K562 (cell line): ENCODE results near the gene COL1A2. TPM values are rescaled to one million over a fixed set of nuclear protein-coding genes. Genes with fewer than 3 reads are reported as not detected.

Experiments
- ATAC-seq: fragments of 200-7000 bp; cut with Tn5 transposase; 3 replicates; pipeline ENCODE4 v1.9.1; 2020; ENCODE audit warnings: moderate library complexity
- BruUV-seq: library from RNA; stranded (reverse); fragments of 400-500 nt; replicated peaks from 2 replicates; lab custom pipeline; 2021; lab: Mats Ljungman, UMichigan
- CTCF ChIA-PET: fragments of 300-600 bp; formaldehyde crosslinking; extraction: SDS; loops from one replicate; lab custom pipeline; 2021; ENCODE audit warnings: low intra/inter-chr PET ratio; lab: Yijun Ruan, JAX
- POLR2A ChIA-PET: fragments of 300-600, 350-650 bp; sonication (Branson Sonifier 250); formaldehyde crosslinking; extraction: SDS; loops from one replicate; lab custom pipeline; 2021; ENCODE audit warnings: antibody characterized with exemption, inconsistent platforms; lab: Yijun Ruan, JAX
- DNase-seq, 4 experiments: peaks; one replicate each; pipeline versions ENCODE4 v3.0.0 to v3.0.0-alpha.2; 2011 to 2018; ENCODE audit warnings: low spot score in 3 of 4, mixed read lengths in 3 of 4; ENCODE audit errors: extremely low read depth in 1 of 4
- FAIRE-seq: peaks from 2 replicates; lab custom pipeline; 2011; peaks lifted over from hg19 to GRCh38; lab: Jason Lieb, UNC
- H2AFZ ChIP-seq: 2 replicates; pipeline ENCODE4 v1.6.0; 2011; ENCODE audit warnings: low read depth, low read length, control low read depth, inconsistent platforms
- H3K27ac ChIP-seq: fragments of 200-600 bp; 3 replicates; pipeline ENCODE4 v1.8.0; 2011; ENCODE audit warnings: low read depth, mild to moderate bottlenecking, control low read depth, inconsistent platforms, low read length, moderate library complexity, mixed read lengths; ENCODE audit errors: extremely low read depth
- H3K27me3 ChIP-seq, 2 experiments: fragments of 300-600 bp in 1 of 2; 2 replicates in 1 of 2; 3 replicates in 1 of 2; pipeline versions ENCODE4 v1.6.0 to v1.8.0; 2011; ENCODE audit warnings: inconsistent platforms in 2 of 2, low read length in 2 of 2, mild to moderate bottlenecking in 1 of 2, mixed read lengths in 1 of 2, moderate library complexity in 1 of 2; ENCODE audit not compliant: control insufficient read depth in 2 of 2, insufficient read depth in 2 of 2
- H3K36me3 ChIP-seq: fragments of 300-600 bp; 3 replicates; pipeline ENCODE4 v1.8.0; 2011; ENCODE audit warnings: mild to moderate bottlenecking, low read length, inconsistent platforms; ENCODE audit not compliant: control insufficient read depth, insufficient read depth
- H3K4me1 ChIP-seq, 2 experiments: fragments of 200-600 bp in 1 of 2; replicated peaks in 1 of 2; 2 replicates in 1 of 2; 3 replicates in 1 of 2; pipeline versions ENCODE4 v1.5.1 to v1.8.0; 2011; ENCODE audit warnings: inconsistent platforms in 2 of 2, low read length in 2 of 2, mild to moderate bottlenecking in 1 of 2, mixed read lengths in 1 of 2, moderate library complexity in 1 of 2; ENCODE audit not compliant: control insufficient read depth in 2 of 2, insufficient read depth in 2 of 2
- H3K4me2 ChIP-seq: 2 replicates; pipeline ENCODE4 v1.6.1; 2011; ENCODE audit warnings: low read length, control low read depth, inconsistent platforms, mixed read lengths; ENCODE audit not compliant: insufficient read depth
- H3K4me3 ChIP-seq: fragments of 200-600 bp; sonication (generic), shearing (Covaris generic); 2 replicates; pipeline ENCODE4 v1.5.1; 2016; ENCODE audit warnings: control low read depth, inconsistent platforms
- H3K79me2 ChIP-seq: fragments of 200-600 bp; 3 replicates; pipeline ENCODE4 v1.8.0; 2011; ENCODE audit warnings: low read length, inconsistent platforms; ENCODE audit not compliant: control insufficient read depth, insufficient read depth
- H3K9ac ChIP-seq, 2 experiments: 2 replicates each; pipeline versions ENCODE4 v1.6.0 to v1.6.1; 2011; ENCODE audit warnings: low read depth in 2 of 2, low read length in 2 of 2, control low read depth in 1 of 2, inconsistent platforms in 1 of 2, mild to moderate bottlenecking in 1 of 2, mixed read lengths in 1 of 2; ENCODE audit not compliant: insufficient read depth in 1 of 2
- H3K9me1 ChIP-seq: one replicate; pipeline ENCODE4 v1.6.0; 2011; ENCODE audit warnings: inconsistent platforms, mild to moderate bottlenecking, low read length, moderate library complexity; ENCODE audit not compliant: control insufficient read depth, insufficient read depth
- H3K9me3 ChIP-seq: replicated peaks from 2 replicates; pipeline ENCODE4 v1.5.1; 2011; ENCODE audit warnings: low read depth, low read length, inconsistent platforms; ENCODE audit not compliant: control insufficient read depth, insufficient read depth
- H4K20me1 ChIP-seq: replicated peaks from 2 replicates; pipeline ENCODE4 v1.6.1; 2011; ENCODE audit warnings: low read length, inconsistent platforms, mixed read lengths; ENCODE audit not compliant: control insufficient read depth, insufficient read depth
- C11orf30 ChIP-seq: fragments of 450-650 bp; IDR thresholded peaks from 2 replicates; pipeline ENCODE4 v1.6.1; 2016; ENCODE audit warnings: low read depth, mild to moderate bottlenecking
- MAFG ChIP-seq: fragments of 450-650 bp; conservative IDR thresholded peaks from 2 replicates; pipeline ENCODE4 v1.6.1; 2016; ENCODE audit warnings: missing genetic modification characterization, missing compliant biosample characterization
- MEF2D ChIP-seq: conservative IDR thresholded peaks from 2 replicates; pipeline ENCODE4 v1.6.1; 2016; ENCODE audit warnings: low read depth, missing genetic modification characterization, missing compliant biosample characterization
- NFE2 ChIP-seq: IDR thresholded peaks from 2 replicates; pipeline ENCODE4 v1.6.1; 2014; ENCODE audit warnings: antibody characterized with exemption, low read depth
- SOX6 ChIP-seq: fragments of 450-650 bp; IDR thresholded peaks from 2 replicates; pipeline ENCODE4 v1.6.1; 2014; ENCODE audit warnings: mild to moderate bottlenecking
- ZNF316 ChIP-seq: fragments of 450-650 bp; IDR thresholded peaks from 2 replicates; pipeline ENCODE4 v1.6.1; 2016
- ZNF75A ChIP-seq: fragments of 450-650 bp; formaldehyde crosslinking; IDR thresholded peaks from 2 replicates; pipeline ENCODE4 v1.4.0; 2020; ENCODE audit warnings: mild to moderate bottlenecking
- in situ Hi-C: fragments of 300-500 bp; cut with MboI; formaldehyde crosslinking; loops from 4 replicates; pipeline ENCODE4 v1.15.0; 2018; ENCODE audit warnings: inconsistent platforms, mixed read lengths
- intact Hi-C: fragments of 100-400 bp; cut with micrococcal nuclease; formaldehyde crosslinking; loops from 2 replicates; pipeline ENCODE4 v1.14.2; 2022
- polyA plus RNA-seq, 8 experiments: library from polyadenylated mRNA; depleted of rRNA in 4 of 8; stranded (reverse) in 5 of 8; unstranded in 3 of 8; fragments of >200 nt; fragmentation: Nextera tagmentation in 2 of 8; fragmentation: Illumina TruSeq in 1 of 8; extraction: Ambion mirVana in 2 of 8; extraction: Trizol in 1 of 8; gene quantifications; 2 replicates each; pipeline versions ENCODE4 v1.2.1 to v1.2.3, GENCODE V29; 2011 to 2014; ENCODE audit warnings: inconsistent platforms in 1 of 8, missing spikeins in 1 of 8
- total RNA-seq, 7 experiments: library from RNA; depleted of rRNA in 6 of 7; stranded (reverse); fragments of >200 nt in 6 of 7; fragmentation: Illumina TruSeq in 2 of 7; extraction: Trizol in 2 of 7; gene quantifications; 2 replicates each; pipeline versions ENCODE4 v1.2.1 to v1.2.3, GENCODE V29; 2011 to 2021; ENCODE audit warnings: low replicate concordance in 1 of 7
- TF ChIP-seq, protein P1 (sequence below): fragments of 200-800 bp; sonication (Bioruptor generic); IDR thresholded peaks from 2 replicates; pipeline ENCODE4 v1.6.1; 2017; ENCODE audit warnings: missing genetic modification characterization, missing compliant biosample characterization

Gene COL1A2
- total and polyA plus RNA-seq, 9 of the 15 experiments (the other 6 are each of a cell fraction or from before 2014, with no cell fraction given), result 0.94 to 11.6 (median 1.7) TPM

DNA sequence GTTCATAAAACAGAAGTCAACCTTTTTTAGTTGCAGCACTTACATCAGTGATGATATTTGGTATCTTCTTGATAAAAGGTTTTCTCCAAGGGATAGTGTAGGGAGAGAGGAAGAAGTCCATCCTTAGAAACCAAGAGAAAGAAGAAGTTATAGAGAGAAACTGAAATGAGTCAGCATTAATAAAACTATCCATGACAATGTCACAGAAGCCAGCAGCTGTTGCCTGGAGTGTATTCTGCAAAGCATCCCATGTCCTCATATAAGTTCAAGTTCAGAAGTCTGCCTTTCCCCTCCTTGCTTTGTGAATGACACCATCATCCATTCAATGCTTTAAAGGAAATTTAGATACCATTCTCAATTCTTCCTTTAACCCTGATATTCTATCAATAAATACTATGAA lies 14.4 kb upstream of the COL1A2 start:
- Histone ChIP-seq H3K4me2 (no peak overlapping the region), H3K79me2 (no peaks in the 10 kb centered on the region), H3K27me3 (no peaks in the 10 kb centered on the region), H3K9me1 (no peaks in the 10 kb centered on the region), H3K4me1 (no peaks in the 10 kb centered on the region), H3K9me3 (no peaks in the 10 kb centered on the region), H3K27ac (no peak overlapping the region), H3K9ac (no peak overlapping the region), H2AFZ (no peak overlapping the region), H3K4me3 (no peak overlapping the region), H4K20me1 (no peaks in the 10 kb centered on the region), H3K36me3 (no peaks in the 10 kb centered on the region)
- intact Hi-C loops, result no loop called here
- no peak for ATAC-seq
- no TSS peak for BruUV-seq
- ChIA-PET CTCF (no interaction called here), POLR2A (no interaction called here)
- TF ChIP-seq MAFG (tag) (peak; percentile 51), SOX6 (no peak), ZNF316 (peak; percentile 31; the same call in 1 of the 2 replicates), C11orf30 (peak; percentile 21; the same call in 1 of the 2 replicates), NFE2 (peak; percentile 50), ZNF75A (CRISPR knock-in tag) (no peak), MEF2D (tag) (no peak)
- TF ChIP-seq, protein P1, sequence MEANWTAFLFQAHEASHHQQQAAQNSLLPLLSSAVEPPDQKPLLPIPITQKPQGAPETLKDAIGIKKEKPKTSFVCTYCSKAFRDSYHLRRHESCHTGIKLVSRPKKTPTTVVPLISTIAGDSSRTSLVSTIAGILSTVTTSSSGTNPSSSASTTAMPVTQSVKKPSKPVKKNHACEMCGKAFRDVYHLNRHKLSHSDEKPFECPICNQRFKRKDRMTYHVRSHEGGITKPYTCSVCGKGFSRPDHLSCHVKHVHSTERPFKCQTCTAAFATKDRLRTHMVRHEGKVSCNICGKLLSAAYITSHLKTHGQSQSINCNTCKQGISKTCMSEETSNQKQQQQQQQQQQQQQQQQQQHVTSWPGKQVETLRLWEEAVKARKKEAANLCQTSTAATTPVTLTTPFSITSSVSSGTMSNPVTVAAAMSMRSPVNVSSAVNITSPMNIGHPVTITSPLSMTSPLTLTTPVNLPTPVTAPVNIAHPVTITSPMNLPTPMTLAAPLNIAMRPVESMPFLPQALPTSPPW (CRISPR knock-in tag), result no peak
- no peak for DNase-seq
- in situ Hi-C loops, result no loop called here
- FAIRE-seq, result no peak
